Coronary artery (tissue), 2 donors: ENCODE results near the gene SDK2.
"Not testable (repeated sequence)": the region's sequence is repeated elsewhere in the genome, so short reads cannot be mapped to it uniquely, and the experiment has no call there.

Source experiments
- DNase-seq: peaks from one replicate; pipeline ENCODE4 v3.0.0-alpha.2; 2017; ENCODE audit warnings: low spot score
- H3K27ac ChIP-seq, 2 donors: fragments of 200-600 bp; sonication (generic); one replicate each; pipeline ENCODE4 v1.5.1; 2016 to 2019
- H3K4me3 ChIP-seq: fragments of 200-600 bp; sonication (generic); 2 replicates; pipeline ENCODE4 v1.5.1; 2016; ENCODE audit warnings: mild to moderate bottlenecking, moderate library complexity
- CTCF ChIP-seq: fragments of 200-600 bp; sonication (generic); IDR thresholded peaks from one replicate; pipeline ENCODE4 v1.5.1; 2019; ENCODE audit warnings: antibody characterized with exemption

The SDK2 gene

GRCh38 chr17:73465130-73465952 lies 178.9 kb downstream of the SDK2 start:
- DNase-seq, result no peak
- H3K27ac ChIP-seq, result no peak overlapping the region
- H3K4me3 ChIP-seq, result no peak overlapping the region
- no peak for TF ChIP-seq CTCF

DNA sequence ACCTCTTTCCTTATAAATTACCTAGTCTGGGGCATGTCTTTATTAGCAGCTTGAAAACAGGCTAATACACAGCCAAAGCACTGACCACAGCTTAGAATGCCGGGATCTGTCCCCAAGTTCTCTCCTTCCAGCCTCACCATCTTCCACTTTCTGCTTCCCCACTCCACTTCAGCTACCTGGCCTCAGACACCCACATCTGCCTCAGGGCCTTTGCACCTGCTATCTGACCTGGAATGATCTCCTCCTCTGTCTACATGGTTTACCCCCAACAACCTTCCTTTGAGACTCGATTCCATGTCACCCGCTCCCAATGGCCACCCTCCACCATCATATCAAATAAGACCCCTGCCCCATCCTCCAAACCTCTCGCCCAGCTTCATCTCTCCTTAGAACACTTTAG lies 179.8 kb downstream of the SDK2 start:
- Histone ChIP-seq H3K27ac (no peak overlapping the region), H3K4me3 (no peak overlapping the region)
- no peak for DNase-seq
- TF ChIP-seq CTCF, result no peak

- Histone ChIP-seq H3K4me3 (no peak overlapping the region), H3K27ac (no peak overlapping the region)
- no peak for TF ChIP-seq CTCF
- DNase-seq, result no peak
Observed at GRCh38 chr17:73463821-73464220, 180.4 kb downstream of the SDK2 start.

- Histone ChIP-seq H3K27ac (no peak overlapping the region), H3K4me3 (no peak overlapping the region)
- no peak for TF ChIP-seq CTCF
- DNase-seq, result no peak
Observed at GRCh38 chr17:73462823-73463222, 181.4 kb downstream of the SDK2 start.

- no peak for DNase-seq
- Histone ChIP-seq H3K27ac (no peak overlapping the region), H3K4me3 (no peak overlapping the region)
- no peak for TF ChIP-seq CTCF
Observed at GRCh38 chr17:73459980-73460379, 184.3 kb downstream of the SDK2 start.

DNA sequence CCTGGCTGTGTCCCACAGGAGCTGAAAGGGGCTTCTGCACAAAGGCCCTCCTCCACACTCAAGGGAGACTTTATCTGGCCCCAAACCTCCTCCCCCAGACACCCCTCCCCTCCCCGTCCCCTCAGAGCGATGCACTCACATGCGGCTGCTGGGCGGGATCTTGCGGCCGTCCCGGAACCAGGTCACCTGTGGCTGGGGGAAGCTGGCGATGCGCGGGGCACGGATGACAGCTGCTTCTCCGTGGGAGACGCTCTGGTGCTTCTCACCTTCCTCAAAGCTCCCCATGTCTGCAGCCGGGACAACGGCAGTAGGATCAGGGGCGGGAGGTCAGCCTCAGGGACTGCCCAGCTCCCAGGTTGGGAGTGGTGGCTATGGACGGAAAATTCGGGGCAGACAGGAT lies 188.5 kb downstream of the SDK2 start:
- H3K27ac ChIP-seq, result no peak overlapping the region
- H3K4me3 ChIP-seq, result no peak overlapping the region
- TF ChIP-seq CTCF, result no peak
- no peak for DNase-seq

- no peak overlapping the region for H3K27ac ChIP-seq
- DNase-seq, result no peak
- TF ChIP-seq CTCF, result no peak
Observed at GRCh38 chr17:73455050-73455687, 189.1 kb downstream of the SDK2 start.

GRCh38 chr17:73453494-73453893 lies 190.8 kb downstream of the SDK2 start:
- not testable (repeated sequence) for H3K4me3 ChIP-seq, DNase-seq, H3K27ac ChIP-seq

More at GRCh38 chr17:73455050-73455687, 189.1 kb downstream of the SDK2 start:
- no peak overlapping the region for H3K4me3 ChIP-seq
